GM10847 (cell line): ENCODE data around the gene GPATCH4.

Experiments used
- POLR2A ChIP-seq: IDR thresholded peaks from 2 replicates; pipeline ENCODE4 v1.6.1; 2011; ENCODE audit not compliant: insufficient read length; ENCODE audit errors: extremely low read depth

GPATCH4 gene

GRCh38 chr1:156612666-156613065 lies 11.4 kb upstream of the GPATCH4 start:
- no peak for TF ChIP-seq POLR2A

DNA sequence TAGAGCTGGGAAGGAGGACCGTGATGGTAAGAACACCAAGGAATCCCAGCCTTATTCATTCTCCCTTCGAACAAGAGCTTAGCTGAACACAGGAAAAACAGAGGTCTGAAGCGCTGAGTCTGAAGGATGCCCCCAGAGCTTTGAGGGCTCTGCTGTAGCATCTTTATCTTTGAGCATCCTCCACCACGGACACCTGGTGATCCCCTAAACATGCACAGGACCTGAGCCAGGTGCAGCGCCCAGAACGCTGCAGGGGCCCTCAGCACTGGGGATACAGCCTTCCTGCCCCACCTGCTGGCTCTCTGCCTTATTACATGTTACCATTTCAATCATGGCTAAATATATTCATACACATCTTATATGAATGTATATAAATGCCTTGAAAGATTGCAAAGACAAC lies 7.7 kb upstream of the GPATCH4 start:
- no peak for TF ChIP-seq POLR2A

- no peak for TF ChIP-seq POLR2A
Measured at GRCh38 chr1:156608036-156608674, 6.9 kb upstream of the GPATCH4 start.

DNA sequence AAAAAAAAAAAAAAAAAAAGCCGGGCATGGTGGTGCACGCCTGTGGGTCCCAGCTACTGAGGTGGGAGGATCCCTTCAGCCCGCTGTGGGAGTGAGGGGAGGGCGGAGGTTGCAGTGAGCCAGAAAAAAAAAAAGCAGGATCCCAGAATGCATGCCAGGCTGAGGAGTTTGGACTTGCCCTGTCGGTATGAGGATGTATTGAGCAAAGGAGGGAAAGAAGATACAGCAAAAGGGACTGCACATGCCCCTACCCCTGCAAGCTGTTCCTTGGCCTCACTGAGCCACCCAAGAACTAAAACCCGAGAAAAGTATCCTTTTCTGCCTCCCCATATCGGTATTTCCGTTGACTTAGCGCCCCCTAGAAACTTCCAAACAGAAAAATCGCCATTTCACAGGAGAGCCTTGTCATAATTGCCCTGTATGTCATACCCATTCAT lies 1.3 kb upstream of the GPATCH4 start:
- no peak for TF ChIP-seq POLR2A

GRCh38 chr1:156601892-156602291 lies 613 bp upstream of the GPATCH4 start:
- TF ChIP-seq POLR2A, result no peak

GRCh38 chr1:156600733-156601121 lies 552 bp downstream of the GPATCH4 start:
- TF ChIP-seq POLR2A, result no peak

DNA sequence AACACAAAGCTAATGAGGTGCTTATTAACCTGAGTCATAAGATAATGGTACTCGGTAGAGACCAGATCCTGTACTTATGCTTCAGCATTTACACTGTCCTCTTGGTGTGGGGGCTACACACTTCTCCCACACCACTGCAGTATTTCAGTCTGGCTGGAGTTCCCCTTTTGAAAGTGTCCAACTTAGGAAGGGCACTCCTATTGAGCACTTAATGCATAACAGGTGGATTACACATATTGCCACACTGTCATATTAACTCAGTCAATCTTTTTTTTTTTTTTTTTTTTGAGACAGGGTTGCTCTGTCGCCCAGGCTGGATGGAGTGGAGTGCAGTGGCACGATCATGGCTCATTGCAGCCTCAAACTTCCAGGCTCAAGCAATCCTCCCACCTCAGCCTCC lies 1.5 kb downstream of the GPATCH4 start:
- no peak for TF ChIP-seq POLR2A

DNA sequence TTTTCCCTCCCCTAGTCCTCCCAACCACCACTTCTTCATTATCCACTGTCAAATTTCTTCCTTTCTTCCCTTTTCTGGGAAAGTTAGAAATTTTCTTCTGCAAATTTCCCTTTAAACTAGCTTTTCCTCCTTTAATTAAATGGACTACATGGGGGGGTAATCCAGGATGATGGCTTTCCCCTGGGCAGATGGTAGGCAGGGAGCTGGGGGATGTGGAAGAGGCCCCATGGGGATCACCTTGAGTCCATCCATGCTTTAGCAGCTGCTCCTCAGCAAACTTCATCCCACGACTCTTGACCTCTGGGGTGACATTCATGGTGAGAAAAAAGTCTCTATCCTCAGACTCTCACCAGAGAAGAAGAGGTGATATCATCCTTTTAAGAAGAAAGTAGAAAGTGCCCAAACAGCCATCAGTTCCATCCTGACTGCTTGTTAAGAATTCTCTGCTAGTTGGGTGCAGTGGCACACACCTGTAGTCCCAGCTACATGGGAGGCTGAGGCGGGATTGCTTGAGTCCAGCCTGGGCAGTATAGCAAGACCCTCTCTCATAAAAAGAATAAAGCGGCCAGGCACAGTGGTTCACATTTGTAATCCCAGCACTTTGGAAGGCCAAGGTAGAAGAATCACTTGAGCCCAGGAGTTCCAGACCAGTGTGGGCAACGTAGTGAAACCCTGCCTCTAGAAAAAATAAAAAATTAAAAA lies 2.4 kb downstream of the GPATCH4 start:
- no peak for TF ChIP-seq POLR2A

DNA sequence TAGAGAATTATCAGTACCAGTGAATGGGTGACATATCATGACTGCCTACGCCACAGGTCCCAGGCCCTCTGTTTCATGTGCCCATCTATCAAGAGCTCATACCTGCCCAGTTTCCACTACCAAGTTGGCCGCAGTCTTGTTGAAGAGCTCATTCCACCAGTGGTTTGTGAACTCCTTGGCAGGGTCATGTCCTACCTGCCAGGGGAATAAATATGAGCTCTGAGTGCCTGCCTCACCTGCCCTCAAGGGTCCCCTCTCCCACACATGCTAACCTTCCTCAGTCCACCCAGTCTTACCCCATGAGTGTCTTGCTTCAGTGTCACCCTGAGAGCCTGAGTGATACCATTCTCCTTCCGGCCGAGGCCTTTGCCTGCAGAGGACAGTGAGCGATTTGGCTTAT lies 3.2 kb downstream of the GPATCH4 start:
- no peak for TF ChIP-seq POLR2A

DNA sequence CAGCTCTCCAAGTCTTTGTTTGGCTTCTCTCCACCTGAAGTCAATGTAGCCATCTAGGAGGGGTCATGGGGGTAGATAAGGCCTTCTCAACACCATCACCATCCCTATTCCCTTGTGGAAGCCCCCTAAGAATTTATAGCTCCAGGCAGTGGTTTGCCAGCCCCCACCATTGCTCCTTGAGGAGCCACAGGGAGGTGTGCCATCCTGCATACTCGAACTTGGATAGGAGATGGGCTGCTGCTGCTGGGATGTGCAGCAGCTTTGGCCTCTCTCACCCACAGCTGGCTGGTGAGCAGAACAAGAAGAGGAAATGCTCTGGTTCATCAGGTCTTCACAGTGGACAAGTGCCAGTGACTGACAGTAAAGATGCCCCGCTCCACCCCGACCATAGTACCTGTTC lies 4.9 kb downstream of the GPATCH4 start:
- no peak for TF ChIP-seq POLR2A

- no peak for TF ChIP-seq POLR2A
Measured at GRCh38 chr1:156595016-156595415, 6.3 kb downstream of the GPATCH4 start.

- TF ChIP-seq POLR2A, result no peak
Measured at GRCh38 chr1:156594190-156594589, 7.1 kb downstream of the GPATCH4 start.

- TF ChIP-seq POLR2A, result no peak
Measured at GRCh38 chr1:156593661-156593989, 7.7 kb downstream of the GPATCH4 start.

- no peak for TF ChIP-seq POLR2A
Measured at GRCh38 chr1:156592910-156593660, 8.2 kb downstream of the GPATCH4 start.

DNA sequence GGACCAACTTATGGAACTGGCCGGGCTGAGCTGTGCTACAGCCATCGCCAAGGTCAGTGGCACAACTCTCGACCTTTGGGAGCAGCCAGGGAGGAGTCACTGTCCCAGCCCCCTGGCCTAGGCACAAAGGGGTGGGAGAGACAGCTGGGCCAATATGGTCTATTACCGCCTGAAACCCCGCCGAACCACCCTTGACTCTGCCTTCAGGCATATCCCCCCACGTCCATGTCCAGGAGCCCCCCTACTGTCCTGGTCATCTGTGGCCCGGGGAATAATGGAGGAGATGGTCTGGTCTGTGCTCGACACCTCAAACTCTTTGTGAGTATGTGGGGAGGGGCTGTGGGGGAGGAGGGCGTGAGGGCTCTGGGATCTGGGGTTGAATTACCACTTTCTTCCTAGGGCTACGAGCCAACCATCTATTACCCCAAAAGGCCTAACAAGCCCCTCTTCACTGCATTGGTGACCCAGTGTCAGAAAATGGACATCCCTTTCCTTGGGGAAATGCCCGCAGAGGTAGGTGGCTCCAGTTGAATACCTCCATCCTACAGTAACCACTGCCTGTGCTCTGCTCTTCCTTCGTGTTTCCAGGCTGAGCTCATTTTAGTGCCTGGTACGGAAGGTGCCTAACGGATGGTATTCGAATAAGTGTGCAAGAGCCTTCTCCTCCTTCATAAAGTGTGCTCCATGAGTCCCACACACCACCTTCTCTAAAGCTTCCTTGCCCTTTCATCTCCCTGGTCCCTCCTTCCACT lies 8.9 kb downstream of the GPATCH4 start:
- TF ChIP-seq POLR2A, result no peak
